ENCODE results near the gene DMTF1. TPM values are rescaled to one million over a fixed set of nuclear protein-coding genes. Genes with fewer than 3 reads are reported as not detected.

DMTF1 gene
- total and polyA plus RNA-seq, 2 of the 4 experiments (the other 2 are of a cell fraction) = 59.0 to 69.0 TPM

GRCh38 chr7:87127019-87127418, 25.2 kb upstream of the DMTF1 start:
- Histone ChIP-seq H4K20me1 (ENCODE audit: insufficient read depth, low read length) (no peaks in the 10 kb centered on the region), H3K79me1 (ENCODE audit: low read depth in 1 of 2, low read length in 2 of 2) (no peaks in the 10 kb centered on the region), H4K91ac (ENCODE audit: insufficient read depth, low read depth, low read length) (no peak overlapping the region), H4K8ac (ENCODE audit: low read depth in 2 of 2, low read length in 2 of 2) (no peak overlapping the region), H2BK15ac (ENCODE audit: low read depth, low read length) (no peak overlapping the region), H3K18ac (ENCODE audit: low read depth, low read length) (no peak overlapping the region), H2BK20ac (ENCODE audit: low read depth, low read length) (no peak overlapping the region), H3K4me1 (ENCODE audit: control insufficient read depth, insufficient read depth, low read length) (no peaks in the 10 kb centered on the region), H2BK5ac (ENCODE audit: low read depth, low read length, poor library complexity, severe bottlenecking) (no peak overlapping the region), H2BK120ac (ENCODE audit: low read depth, low read length) (no peak overlapping the region), H3K27ac (ENCODE audit: insufficient read depth, low read length) (no peak overlapping the region), H3K9me3 (ENCODE audit: control insufficient read depth, insufficient read depth, low read length) (no peaks in the 10 kb centered on the region), H3K56ac (ENCODE audit: extremely low read depth, insufficient read depth, low read length) (no peak overlapping the region), H3K4me3 (ENCODE audit: insufficient read depth, low read depth, low read length) (no peak overlapping the region), H3K23ac (ENCODE audit: low read depth, low read length) (no peak overlapping the region), H3K4ac (ENCODE audit: low read depth, low read length) (no peak overlapping the region), H3K9ac (ENCODE audit: low read depth, low read length) (no peak overlapping the region), H3K4me2 (ENCODE audit: low read depth, low read length) (no peak overlapping the region), H3K9me1 (ENCODE audit: insufficient read depth, low read length) (no peaks in the 10 kb centered on the region), H3K14ac (replicated peaks; ENCODE audit: low read depth, low read length) (no peak overlapping the region), H3K36me3 (ENCODE audit: control insufficient read depth, insufficient read depth, low read length) (no peaks in the 10 kb centered on the region), H2AK9ac (replicated peaks; ENCODE audit: low read depth, low read length, poor library complexity) (no peak overlapping the region), H3K27me3 (ENCODE audit: control insufficient read depth, insufficient read depth, low read length) (no peaks in the 10 kb centered on the region), H2AK5ac (ENCODE audit: low read depth, low read length) (no peak overlapping the region), H4K5ac (ENCODE audit: low read depth, low read length) (no peak overlapping the region), H2AFZ (replicated peaks; ENCODE audit: low read length, poor library complexity) (no peak overlapping the region)
- CTCF ChIA-PET = no interaction called here
- ATAC-seq (ENCODE audit: low read depth) = no peak
- no peak for DNase-seq
- dilution Hi-C loops (cut with HindIII; ENCODE audit: low sequenced_read_pairs, unreplicated experiment) (loop anchor here (25.0 kb wide), 1 partner anchor 190 kb away; no protein-coding TSS in a partner anchor), in situ Hi-C loops (cut with MboI; ENCODE audit: low sequenced_read_pairs) (no loop called here), intact Hi-C loops (cut with micrococcal nuclease) (no loop called here)
- POLR2A ChIA-PET (ENCODE audit: unreplicated experiment) = no interaction called here
- no peak for TF ChIP-seq MAZ (IDR thresholded peaks at IDR 0.05; ENCODE audit: borderline replicate concordance, low read depth, low read length)
- no peak for TF ChIP-seq SMC3 (IDR thresholded peaks at IDR 0.05; ENCODE audit: low read depth, low read length)
- no peak for TF ChIP-seq ELK1 (IDR thresholded peaks at IDR 0.05; ENCODE audit: borderline replicate concordance, low read depth, low read length)
- no peak for TF ChIP-seq MAFK (IDR thresholded peaks at IDR 0.05; ENCODE audit: low read depth, low read length)
- no peak for TF ChIP-seq CEBPB (IDR thresholded peaks at IDR 0.05; ENCODE audit: low read depth, low read length)
- TF ChIP-seq POLR2A (IDR thresholded peaks at IDR 0.05; ENCODE audit: low read depth, low read length) = no peak
- no peak for TF ChIP-seq CHD1 (IDR thresholded peaks at IDR 0.05; ENCODE audit: low read depth, low read length)
- TF ChIP-seq MXI1 (IDR thresholded peaks at IDR 0.05; ENCODE audit: borderline replicate concordance, low read depth, low read length) = no peak
- TF ChIP-seq, protein P1, sequence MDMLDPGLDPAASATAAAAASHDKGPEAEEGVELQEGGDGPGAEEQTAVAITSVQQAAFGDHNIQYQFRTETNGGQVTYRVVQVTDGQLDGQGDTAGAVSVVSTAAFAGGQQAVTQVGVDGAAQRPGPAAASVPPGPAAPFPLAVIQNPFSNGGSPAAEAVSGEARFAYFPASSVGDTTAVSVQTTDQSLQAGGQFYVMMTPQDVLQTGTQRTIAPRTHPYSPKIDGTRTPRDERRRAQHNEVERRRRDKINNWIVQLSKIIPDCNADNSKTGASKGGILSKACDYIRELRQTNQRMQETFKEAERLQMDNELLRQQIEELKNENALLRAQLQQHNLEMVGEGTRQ (IDR thresholded peaks at IDR 0.05; ENCODE audit: low read depth, low read length) = no peak
- TF ChIP-seq NFE2L2 (IDR thresholded peaks at IDR 0.05; ENCODE audit: low read depth, low read length) = no peak
- no peak for TF ChIP-seq RFX5 (IDR thresholded peaks at IDR 0.05; ENCODE audit: low read depth, low read length)
- TF ChIP-seq CTCF (conservative IDR thresholded peaks at IDR 0.05; ENCODE audit: low read depth, low read length) = no peak
- no peak for TF ChIP-seq FOS (IDR thresholded peaks at IDR 0.05; ENCODE audit: low read depth, low read length)
- no peak for TF ChIP-seq BHLHE40 (IDR thresholded peaks at IDR 0.05; ENCODE audit: low read depth, low read length)
- TF ChIP-seq RAD21 (IDR thresholded peaks at IDR 0.05; ENCODE audit: low read length) = no peak
- TF ChIP-seq RCOR1 (IDR thresholded peaks at IDR 0.05; ENCODE audit: insufficient replicate concordance, low read length) = no peak
- no CpG with 5 or more reads among the region's 7 CpGs for WGBS, 2 experiments (ENCODE audit: extremely low coverage in 2 of 2, insufficient read length in 1 of 2)
- no TSS peak for BruUV-seq (replicated peaks)

All from IMR-90 (cell line).